Stimulated activated naive CD8-positive, alpha-beta T cell treated with anti-CD3 and anti-CD28 coated beads, Interleukin-15, amount 100 ng/mL, for 72 hours (primary cell): ENCODE results near the gene TBL1X.

Experiments
- ATAC-seq: fragments of 150-1000 bp; cut with Tn5 transposase; 2 replicates; pipeline ENCODE4 v1.10.0; 2021; ENCODE audit warnings: mild to moderate bottlenecking, moderate library complexity
- DNase-seq, 2 donors: peaks; one replicate each; pipeline ENCODE4 v3.0.0; 2021 to 2022
- H3K27ac Mint-ChIP-seq, 2 donors: one replicate each; pipeline ENCODE4 v1.8.0; 2022; ENCODE audit warnings: mild to moderate bottlenecking in 2 of 2, mixed read lengths in 2 of 2, moderate library complexity in 2 of 2
- H3K27me3 Mint-ChIP-seq: one replicate; pipeline ENCODE4 v1.8.0; 2022; ENCODE audit warnings: mixed read lengths
- H3K4me1 Mint-ChIP-seq: one replicate; pipeline ENCODE4 v1.8.0; 2022; ENCODE audit warnings: mild to moderate bottlenecking, mixed read lengths
- H3K4me3 Mint-ChIP-seq, 2 donors: one replicate each; pipeline ENCODE4 v1.8.0; 2022; ENCODE audit warnings: mild to moderate bottlenecking in 2 of 2, mixed read lengths in 2 of 2, moderate library complexity in 1 of 2
- H3K9me3 Mint-ChIP-seq, 2 donors: one replicate each; pipeline ENCODE4 v1.8.0; 2022; ENCODE audit warnings: mixed read lengths in 2 of 2

The TBL1X gene

DNA sequence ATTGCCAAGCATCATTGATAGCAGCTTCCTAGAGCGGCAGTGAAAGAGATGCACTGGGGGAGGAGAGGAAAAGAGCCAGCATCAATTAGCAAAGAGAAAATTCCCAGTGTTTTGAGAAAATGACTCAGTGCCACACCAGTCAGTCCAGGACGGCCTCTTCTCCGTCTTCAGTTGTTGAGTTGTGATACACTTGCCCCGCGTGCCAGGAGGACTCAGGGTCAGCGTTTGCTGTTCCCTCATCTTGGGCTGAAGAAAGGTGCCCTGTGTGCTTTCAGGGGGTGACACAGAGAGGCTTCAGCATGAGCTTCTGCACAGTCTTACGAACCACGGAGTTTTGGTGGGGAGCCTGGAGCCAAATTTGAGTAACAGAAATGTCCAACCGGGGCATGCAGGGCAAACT lies 218.5 kb downstream of the TBL1X start:
- no peak for ATAC-seq
- Mint-ChIP-seq H3K9me3 (no peaks in the 10 kb centered on the region), H3K27me3 (no peaks in the 10 kb centered on the region), H3K4me1 (no peaks in the 10 kb centered on the region), H3K4me3 (no peak overlapping the region), H3K27ac (no peak overlapping the region)
- DNase-seq, result no peak

DNA sequence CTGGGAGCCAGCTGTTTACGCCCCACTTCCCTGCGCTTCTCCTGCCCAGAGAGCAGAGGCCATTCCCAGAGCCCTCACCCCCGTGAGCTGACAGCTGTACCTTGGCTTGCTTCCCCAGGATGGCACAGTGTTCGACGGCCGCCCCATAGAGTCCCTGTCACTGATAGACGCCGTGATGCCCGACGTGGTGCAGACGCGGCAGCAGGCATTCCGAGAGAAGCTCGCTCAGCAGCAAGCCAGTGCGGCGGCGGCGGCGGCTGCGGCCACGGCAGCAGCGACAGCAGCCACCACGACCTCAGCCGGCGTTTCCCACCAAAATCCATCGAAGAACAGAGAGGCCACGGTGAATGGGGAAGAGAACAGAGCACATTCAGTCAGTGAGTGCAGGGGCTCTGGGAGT lies 223.0 kb downstream of the TBL1X start:
- ATAC-seq (no peak), DNase-seq (no peak)
- Mint-ChIP-seq H3K27ac (peak overlapping the region in 1 of 2 donors; percentile 30), H3K4me1 (peaks cover 4% of the 10 kb centered on the region), H3K4me3 (no peak overlapping the region), H3K27me3 (no peaks in the 10 kb centered on the region), H3K9me3 (no peaks in the 10 kb centered on the region)

DNA sequence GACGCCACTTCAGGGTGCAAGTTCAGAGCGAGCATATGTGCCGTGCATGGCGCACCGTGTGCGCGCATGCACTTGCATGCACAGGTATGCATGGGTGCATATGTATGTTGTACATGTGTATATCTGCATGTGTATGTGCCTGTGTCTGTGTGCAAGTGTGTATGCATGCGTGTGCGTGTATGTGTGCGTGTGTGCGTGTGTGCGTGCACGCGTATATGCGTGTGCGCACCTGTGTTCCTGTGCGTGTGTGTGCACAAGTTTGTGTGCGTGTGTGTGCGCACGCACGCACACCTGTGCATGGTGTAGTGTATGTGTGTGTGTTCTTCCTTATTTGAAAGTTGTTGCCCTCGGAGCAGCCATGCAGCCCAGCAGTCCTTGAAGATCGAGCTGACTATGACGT lies 224.0 kb downstream of the TBL1X start:
- ATAC-seq (no peak), DNase-seq (no peak)
- no peaks in the 10 kb centered on the region for H3K27me3 Mint-ChIP-seq
- H3K4me3 Mint-ChIP-seq, result no peak overlapping the region
- H3K9me3 Mint-ChIP-seq, result no peaks in the 10 kb centered on the region
- peak overlapping the region in 1 of 2 donors; percentile 59 for H3K27ac Mint-ChIP-seq
- H3K4me1 Mint-ChIP-seq, result peaks cover 13% of the 10 kb centered on the region

DNA sequence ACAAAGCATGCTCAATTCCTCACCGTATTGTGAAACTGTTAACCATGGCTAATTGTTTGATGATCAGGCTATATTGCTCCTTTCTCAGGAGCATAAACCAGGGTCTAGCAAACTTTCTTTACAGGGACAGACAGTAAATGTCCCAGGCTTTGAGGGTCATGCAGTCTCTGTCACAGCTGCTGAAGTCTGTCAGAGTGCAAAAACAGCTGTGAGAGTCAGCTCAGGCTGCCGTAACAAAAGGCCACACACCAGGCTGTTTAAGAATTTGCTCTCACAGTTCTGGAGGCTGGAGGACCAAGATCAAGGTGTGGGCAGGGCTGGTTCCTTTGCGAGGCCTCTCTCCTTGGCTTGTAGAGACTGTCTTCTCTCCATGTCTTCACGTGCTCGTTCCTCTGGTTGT lies 225.2 kb downstream of the TBL1X start:
- Mint-ChIP-seq H3K4me1 (peaks cover 13% of the 10 kb centered on the region), H3K4me3 (no peak overlapping the region), H3K27me3 (no peaks in the 10 kb centered on the region), H3K27ac (no peak overlapping the region), H3K9me3 (no peaks in the 10 kb centered on the region)
- no peak for DNase-seq
- ATAC-seq, result no peak

DNA sequence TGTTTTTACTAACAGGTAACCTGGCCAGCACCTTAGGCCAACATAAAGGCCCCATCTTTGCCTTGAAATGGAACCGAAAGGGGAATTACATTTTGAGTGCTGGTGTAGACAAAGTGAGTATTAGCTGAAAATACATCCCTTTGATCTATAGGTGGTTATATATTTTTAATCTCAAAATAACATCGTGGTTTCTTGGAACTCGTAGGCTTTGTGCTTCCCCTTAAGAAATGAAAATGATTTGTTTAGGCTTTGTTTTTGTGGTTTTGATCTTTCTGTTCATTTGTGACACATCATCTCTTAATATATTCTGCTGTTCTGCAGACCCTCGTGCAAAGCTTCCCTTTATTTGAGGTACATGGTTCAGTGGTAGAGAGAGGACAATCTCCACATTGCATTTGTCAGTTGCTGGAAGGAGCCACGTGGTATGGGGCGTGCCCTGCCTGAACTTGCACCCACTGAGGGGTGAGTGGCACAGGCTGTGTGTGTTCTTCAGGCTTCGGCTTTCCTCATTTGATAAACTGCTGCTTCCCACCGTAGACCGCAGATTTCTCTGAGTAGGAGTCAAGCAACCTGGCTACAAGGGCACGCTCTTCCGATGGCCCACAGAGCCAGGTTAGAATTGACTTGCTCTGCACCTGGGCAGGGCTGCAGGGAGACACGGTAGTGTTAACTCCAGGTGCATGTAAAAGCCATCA lies 228.6 kb downstream of the TBL1X start:
- Mint-ChIP-seq H3K4me3 (no peak overlapping the region), H3K27me3 (no peaks in the 10 kb centered on the region), H3K9me3 (no peaks in the 10 kb centered on the region), H3K4me1 (peaks cover 13% of the 10 kb centered on the region), H3K27ac (no peak overlapping the region)
- DNase-seq (no peak), ATAC-seq (no peak)

DNA sequence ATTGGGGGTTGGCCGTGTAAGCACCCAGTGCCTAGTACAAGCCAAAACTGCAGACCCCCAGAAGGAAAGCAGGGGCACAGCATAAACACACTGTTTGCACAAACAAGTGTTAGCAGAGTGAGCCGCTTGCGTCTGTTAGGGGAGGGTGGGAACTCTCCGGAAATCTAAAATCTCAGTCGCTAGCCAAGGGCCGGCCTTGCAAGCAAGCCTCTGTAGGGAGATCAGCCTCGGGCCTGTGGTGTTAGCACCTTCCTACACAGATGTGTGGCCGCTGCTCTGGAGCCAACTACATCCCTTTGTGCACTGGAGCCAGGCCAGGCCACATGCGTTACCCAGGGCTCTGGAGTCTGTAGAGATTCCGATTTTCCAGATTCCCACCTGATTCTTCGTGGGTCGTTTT lies 233.7 kb downstream of the TBL1X start:
- no peaks in the 10 kb centered on the region for H3K9me3 Mint-ChIP-seq
- H3K27me3 Mint-ChIP-seq, result no peaks in the 10 kb centered on the region
- no peak for DNase-seq
- ATAC-seq, result no peak
- H3K4me3 Mint-ChIP-seq, result no peak overlapping the region
- H3K27ac Mint-ChIP-seq, result no peak overlapping the region
- peaks cover 2% of the 10 kb centered on the region for H3K4me1 Mint-ChIP-seq

DNA sequence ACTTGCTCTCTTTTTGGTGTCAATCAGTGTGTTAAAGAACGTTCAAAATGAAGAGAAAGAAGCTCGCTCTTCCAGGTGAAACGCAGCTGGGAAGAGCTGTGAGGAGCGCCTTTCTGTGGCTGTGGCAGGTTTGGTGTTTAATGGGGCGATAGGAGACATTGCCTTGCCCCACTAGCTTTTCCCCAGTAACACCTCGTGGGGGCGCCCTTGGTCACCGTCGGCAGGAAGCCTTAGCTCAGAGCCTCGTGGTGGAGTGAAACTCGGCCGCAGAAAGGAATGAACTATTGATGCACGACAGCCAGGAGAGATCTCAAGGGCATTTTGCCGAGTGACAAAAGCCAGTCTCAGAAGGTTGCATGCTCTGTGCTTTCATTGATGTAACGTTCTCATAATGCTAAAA lies 235.7 kb downstream of the TBL1X start:
- H3K9me3 Mint-ChIP-seq, result no peaks in the 10 kb centered on the region
- H3K27me3 Mint-ChIP-seq, result no peaks in the 10 kb centered on the region
- no peak overlapping the region for H3K4me3 Mint-ChIP-seq
- H3K4me1 Mint-ChIP-seq, result no peaks in the 10 kb centered on the region
- DNase-seq (no peak), ATAC-seq (no peak)
- H3K27ac Mint-ChIP-seq, result peak overlapping the region in 1 of 2 donors; percentile 48

DNA sequence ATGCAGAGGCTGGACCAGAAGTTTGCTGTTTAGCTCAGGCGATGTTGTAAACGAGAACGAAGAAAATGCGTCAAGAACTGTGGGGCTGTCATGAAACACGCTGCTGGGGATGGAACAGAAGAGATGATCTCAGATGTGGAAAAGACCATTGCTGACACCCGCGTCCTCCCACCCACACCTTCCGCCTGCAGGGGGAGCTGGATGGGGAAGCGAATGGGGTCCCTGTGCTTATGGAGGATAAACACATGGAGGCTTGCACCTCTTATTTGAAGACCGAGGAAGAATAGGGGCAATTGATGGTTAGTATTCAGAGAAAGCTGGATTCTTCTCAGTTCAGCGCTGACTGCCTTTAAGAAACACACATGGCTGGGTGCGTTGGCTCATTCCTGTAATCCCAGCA lies 236.9 kb downstream of the TBL1X start:
- H3K27ac Mint-ChIP-seq, result peak overlapping the region in 1 of 2 donors; percentile 80
- ATAC-seq, result no peak
- no peak overlapping the region for H3K4me3 Mint-ChIP-seq
- no peaks in the 10 kb centered on the region for H3K27me3 Mint-ChIP-seq
- DNase-seq, result no peak
- H3K9me3 Mint-ChIP-seq, result no peaks in the 10 kb centered on the region
- H3K4me1 Mint-ChIP-seq, result no peaks in the 10 kb centered on the region

DNA sequence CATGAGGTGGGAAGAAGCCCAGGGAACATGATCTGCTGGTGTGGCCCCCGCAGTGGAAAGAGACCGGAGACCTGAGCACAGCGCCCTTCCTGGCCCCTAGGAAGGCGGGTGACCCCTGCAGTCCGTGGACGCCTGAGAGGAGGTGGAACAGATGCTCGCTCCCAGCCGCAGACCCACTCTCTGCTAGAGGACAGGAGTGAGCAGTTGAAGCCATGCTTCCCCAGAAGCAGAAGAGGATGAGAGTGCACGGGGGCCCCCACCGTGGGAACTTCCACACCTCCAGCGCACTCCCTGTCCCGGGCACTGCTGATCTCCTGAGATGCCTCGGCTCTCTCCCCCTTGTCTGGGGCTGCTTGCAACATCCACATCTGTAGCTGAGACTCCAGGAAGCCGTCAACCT lies 238.5 kb downstream of the TBL1X start:
- ATAC-seq (no peak), DNase-seq (no peak)
- Mint-ChIP-seq H3K9me3 (no peaks in the 10 kb centered on the region), H3K27ac (no peak overlapping the region), H3K4me3 (no peak overlapping the region), H3K4me1 (peaks cover 6% of the 10 kb centered on the region), H3K27me3 (no peaks in the 10 kb centered on the region)

DNA sequence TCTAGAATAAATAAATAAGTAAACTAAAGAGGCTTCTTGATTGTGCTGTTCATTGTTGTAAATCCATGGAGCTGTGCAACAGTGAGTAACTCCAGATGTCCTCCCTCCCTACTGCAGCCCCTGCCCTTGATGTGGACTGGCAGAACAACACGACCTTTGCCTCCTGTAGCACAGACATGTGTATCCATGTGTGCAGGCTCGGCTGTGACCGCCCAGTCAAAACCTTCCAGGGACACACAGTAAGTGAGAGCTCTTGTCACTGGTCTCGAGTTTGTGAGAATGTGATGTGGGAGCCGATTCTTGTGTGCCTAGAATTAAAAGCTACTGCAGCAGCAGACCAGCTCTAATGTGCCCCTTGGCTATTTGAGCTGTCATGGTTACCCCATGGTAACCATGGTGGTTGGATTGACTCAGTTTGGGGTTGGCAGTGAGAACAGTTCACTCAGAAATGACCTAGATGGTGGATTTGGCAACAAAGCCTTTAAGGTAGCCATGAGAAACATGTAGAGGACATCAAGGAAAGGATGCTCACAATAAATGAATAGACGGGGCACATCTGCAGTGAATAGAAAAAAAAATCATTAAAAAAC lies 240.1 kb downstream of the TBL1X start:
- H3K4me1 Mint-ChIP-seq, result peaks cover 14% of the 10 kb centered on the region
- H3K4me3 Mint-ChIP-seq, result no peak overlapping the region
- ATAC-seq, result peak; percentile 43
- no peaks in the 10 kb centered on the region for H3K9me3 Mint-ChIP-seq
- no peak for DNase-seq
- H3K27ac Mint-ChIP-seq, result no peak overlapping the region
- no peaks in the 10 kb centered on the region for H3K27me3 Mint-ChIP-seq

DNA sequence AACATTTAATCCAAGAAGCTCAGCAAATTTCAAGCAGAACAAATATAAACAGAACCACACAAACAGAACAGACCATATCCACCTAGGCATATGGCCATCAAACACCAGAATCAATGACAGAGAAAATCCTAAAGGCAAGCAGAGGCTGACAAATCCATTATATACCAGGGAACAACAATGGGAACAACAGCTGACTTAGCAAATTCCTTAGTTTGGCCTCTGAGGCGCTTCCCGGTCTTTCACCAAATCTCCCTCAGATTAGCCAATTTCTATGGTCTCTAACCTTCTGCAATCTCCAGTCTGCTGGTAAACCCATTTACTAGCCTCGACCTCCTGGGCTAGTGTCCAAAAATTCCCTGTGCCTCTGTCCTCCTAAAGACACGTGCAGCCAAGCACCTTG lies 241.6 kb downstream of the TBL1X start:
- ATAC-seq, result no peak
- H3K9me3 Mint-ChIP-seq, result no peaks in the 10 kb centered on the region

DNA sequence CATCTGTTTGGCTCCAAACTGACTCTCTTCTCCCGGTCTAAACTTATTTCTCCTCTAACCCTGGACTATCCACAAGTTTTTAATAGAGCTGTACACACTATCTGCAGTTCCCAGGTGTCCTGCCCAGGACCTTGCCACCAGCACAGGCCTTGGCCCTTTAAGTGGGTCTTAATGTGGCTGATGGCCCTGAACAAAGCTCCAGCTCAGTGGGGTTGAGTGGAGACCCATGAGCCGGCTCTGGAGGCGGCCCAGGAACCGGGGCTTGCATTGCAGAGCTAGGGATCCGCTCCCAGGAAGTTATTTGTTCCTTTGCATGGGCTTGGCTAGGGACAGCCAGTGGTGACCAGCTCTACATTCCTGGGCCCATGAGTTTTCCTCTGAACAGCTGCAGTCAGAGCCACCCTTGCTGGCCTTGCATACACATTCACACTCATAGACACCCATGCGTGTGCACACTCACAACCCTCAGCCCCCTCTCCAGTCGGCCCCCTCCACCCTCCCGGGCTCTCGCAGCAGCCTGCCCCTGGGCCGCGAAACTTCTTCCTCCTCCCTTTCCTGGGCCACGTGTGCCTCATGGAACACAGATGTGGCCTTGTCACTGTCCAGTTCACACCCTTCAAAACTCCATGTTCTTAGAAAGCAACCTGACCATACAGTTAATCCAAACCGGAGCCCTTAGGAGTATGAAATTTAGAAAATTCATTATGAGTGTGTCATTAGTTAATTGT lies 242.6 kb downstream of the TBL1X start:
- H3K9me3 Mint-ChIP-seq, result no peaks in the 10 kb centered on the region
- peak overlapping the region in 1 of 2 donors; percentile 73 for H3K27ac Mint-ChIP-seq
- H3K4me3 Mint-ChIP-seq, result no peak overlapping the region
- DNase-seq (no peak), ATAC-seq (peak; percentile 36)
- peaks cover 14% of the 10 kb centered on the region for H3K4me1 Mint-ChIP-seq
- no peaks in the 10 kb centered on the region for H3K27me3 Mint-ChIP-seq

More for the DNA sequence above, 241.6 kb downstream of the TBL1X start:
- H3K27me3 Mint-ChIP-seq, result no peaks in the 10 kb centered on the region
- no peak for DNase-seq
- peaks cover 14% of the 10 kb centered on the region for H3K4me1 Mint-ChIP-seq
- H3K27ac Mint-ChIP-seq, result no peak overlapping the region
- no peak overlapping the region for H3K4me3 Mint-ChIP-seq

DNA sequence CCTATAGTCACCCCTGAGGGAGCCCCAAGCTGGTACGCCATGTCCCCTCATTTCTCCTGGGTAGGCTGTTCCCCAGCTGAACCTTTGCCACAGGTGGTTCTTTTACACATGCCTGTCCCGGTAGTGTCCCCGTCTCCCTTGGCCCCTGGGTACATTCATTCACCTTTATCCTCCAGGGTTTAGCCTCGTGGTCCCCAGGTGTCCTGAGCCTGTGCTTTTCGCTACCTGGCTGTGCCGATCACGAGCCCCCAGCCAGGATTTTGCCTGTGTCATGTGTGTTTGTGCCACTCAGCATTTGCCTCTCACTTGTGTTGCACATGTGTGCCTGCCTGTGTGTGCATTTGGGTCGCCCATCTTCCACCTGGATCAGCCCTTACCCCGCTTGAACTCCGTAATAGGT lies 243.2 kb downstream of the TBL1X start:
- no peaks in the 10 kb centered on the region for H3K27me3 Mint-ChIP-seq
- H3K4me3 Mint-ChIP-seq, result no peak overlapping the region
- no peaks in the 10 kb centered on the region for H3K9me3 Mint-ChIP-seq
- H3K4me1 Mint-ChIP-seq, result peaks cover 14% of the 10 kb centered on the region
- no peak overlapping the region for H3K27ac Mint-ChIP-seq
- ATAC-seq (peak; percentile 37), DNase-seq (no peak)

DNA sequence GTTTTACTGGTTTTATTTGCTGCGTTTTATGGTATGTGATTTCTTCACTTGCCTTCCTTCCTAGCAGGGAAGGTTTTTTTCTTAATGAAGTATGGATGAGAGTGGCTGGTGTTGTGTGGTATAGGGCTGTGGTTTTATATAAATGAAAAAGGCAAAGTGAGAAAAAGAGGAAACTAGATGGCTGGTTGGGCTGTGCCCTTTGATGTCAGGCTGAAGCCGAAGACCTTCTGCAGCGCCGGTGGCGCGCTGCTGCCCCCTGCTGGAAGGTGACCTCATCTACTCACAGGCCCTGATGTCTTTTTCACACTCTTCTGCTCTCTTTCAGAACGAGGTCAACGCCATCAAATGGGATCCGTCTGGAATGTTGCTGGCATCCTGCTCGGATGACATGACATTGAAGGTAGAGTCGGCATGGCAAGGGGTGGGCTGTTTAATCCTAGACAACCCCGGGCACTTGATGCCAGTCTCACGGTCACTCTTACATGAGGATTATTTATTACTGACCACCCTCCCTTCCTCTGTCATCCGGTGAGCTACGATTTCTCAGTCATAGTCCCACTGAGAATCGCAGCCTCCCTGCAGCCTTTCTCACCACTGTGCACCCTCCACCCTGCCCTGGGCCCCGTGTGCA lies 244.2 kb downstream of the TBL1X start:
- DNase-seq, result peak; percentile 60 to 69

DNA sequence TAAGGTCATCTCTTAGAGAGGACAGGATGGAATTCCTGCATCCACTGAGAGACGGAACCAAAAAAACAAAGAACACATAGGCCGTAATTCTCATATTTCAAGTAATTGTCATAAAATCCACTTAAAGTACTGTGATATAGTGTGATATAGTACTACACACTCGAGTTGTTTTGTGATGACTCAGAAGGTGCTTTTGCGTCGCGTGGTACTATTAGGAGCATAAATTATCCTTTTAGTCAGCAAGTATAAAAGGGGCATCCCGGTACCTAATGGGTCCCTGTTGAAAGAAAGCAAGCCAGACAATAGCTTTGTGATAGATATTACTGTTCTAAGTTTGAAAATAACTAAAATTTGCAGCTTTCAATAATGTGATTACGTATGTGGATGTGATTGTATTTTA lies 245.5 kb downstream of the TBL1X start:
- H3K27ac Mint-ChIP-seq, result no peak overlapping the region
- H3K4me3 Mint-ChIP-seq, result no peak overlapping the region
- DNase-seq (no peak), ATAC-seq (no peak)
- H3K27me3 Mint-ChIP-seq, result no peaks in the 10 kb centered on the region
- peaks cover 14% of the 10 kb centered on the region for H3K4me1 Mint-ChIP-seq
- H3K9me3 Mint-ChIP-seq, result no peaks in the 10 kb centered on the region

More for the DNA sequence above, 244.2 kb downstream of the TBL1X start:
- H3K4me1 Mint-ChIP-seq, result peaks cover 14% of the 10 kb centered on the region
- peak overlapping the region in 1 of 2 donors; percentile 11 for H3K4me3 Mint-ChIP-seq
- H3K27me3 Mint-ChIP-seq, result no peaks in the 10 kb centered on the region
- H3K27ac Mint-ChIP-seq, result peak overlapping the region; percentile 12 to 22
- H3K9me3 Mint-ChIP-seq, result no peaks in the 10 kb centered on the region
- peak; percentile 80 for ATAC-seq

DNA sequence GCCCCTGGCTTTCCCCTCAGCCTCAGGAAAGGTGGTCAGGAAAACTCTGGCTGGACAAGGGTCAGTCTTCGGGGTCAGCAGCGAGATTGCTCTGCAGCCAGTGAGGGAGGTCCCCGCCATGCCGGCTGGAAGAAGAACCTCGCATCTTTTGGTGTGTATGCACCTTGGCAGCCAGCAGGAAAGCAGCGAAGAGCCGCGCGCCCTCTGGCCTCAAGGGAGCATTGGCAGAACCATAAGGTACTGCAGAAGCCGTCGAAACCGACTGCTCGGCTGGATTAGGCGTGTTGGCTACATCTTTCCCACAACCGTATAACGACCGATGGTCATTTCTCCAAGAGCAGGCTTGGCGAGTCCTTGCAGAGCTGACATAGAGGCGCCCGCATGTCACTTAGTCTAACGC lies 252.5 kb downstream of the TBL1X start:
- Mint-ChIP-seq H3K27ac (no peak overlapping the region), H3K4me1 (no peaks in the 10 kb centered on the region), H3K4me3 (no peak overlapping the region), H3K27me3 (no peaks in the 10 kb centered on the region), H3K9me3 (peaks cover 17 to 26% of the 10 kb centered on the region in 2 donors)
- ATAC-seq (no peak), DNase-seq (no peak)
